CD4-positive, alpha-beta T cell treated with Interleukin-10 for 1 hour (primary cell): ENCODE results near the gene OTX1.
"Not testable (repeated sequence)": the region's sequence is repeated elsewhere in the genome, so short reads cannot be mapped to it uniquely, and the experiment has no call there.

Experiments
- DNase-seq: peaks from one replicate; pipeline ENCODE4 v3.0.0-alpha.2; 2020

Gene OTX1

DNA sequence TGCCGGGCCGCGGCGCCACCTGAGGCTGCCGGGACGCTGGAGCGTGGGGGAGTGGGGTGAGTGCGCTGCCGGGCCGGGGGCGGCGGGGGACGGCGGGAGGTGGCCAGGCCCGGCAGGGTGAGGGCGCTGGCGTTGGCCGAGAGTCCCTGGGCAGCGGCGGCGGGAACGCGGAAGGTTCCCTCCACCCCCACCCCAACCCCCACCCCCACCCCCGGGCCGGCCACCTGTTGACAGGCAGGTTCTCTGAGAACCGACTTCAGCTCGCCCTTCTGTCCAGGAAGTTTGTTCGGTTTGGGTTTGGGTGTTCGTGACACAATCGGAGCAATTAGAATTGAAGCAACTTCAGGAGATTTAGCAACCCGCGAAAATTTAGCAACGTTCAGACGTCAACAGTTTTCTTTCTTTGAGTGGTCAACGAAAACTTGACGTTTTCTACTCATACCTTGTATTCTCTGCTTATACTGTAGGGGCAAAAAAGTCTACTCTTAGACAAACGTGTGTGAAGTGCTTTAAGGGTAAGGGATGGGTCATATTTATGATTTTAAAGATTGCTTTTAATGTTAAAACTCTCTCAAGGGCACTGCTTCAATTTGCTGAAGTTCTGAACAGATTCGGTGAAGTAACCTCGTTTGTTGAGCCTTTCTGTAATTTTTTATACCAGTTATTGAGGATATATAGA, 9.3 kb downstream of the OTX1 start:
- DNase-seq = no peak

- DNase-seq = no peak
Measured at GRCh38 chr2:63060472-63060991, 9.9 kb downstream of the OTX1 start.

DNA sequence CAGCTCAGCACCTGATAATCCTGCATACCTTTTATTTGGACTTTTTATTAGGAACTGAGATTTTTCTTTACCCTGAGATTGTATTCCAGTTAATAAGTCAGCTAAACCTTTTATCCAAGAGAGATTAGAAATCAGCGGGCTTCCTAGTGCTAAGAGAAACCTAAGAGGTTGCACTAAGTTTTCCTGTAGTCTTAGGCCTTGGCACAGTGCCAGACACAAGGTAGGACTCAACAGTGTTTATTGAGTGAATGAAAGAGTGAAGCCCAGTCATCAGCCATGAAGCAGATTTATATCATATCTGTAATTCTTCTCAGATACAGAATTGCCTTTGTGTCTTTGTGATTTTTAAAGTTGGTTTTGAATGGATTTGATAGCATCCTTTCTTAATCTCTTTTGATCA, 13.6 kb downstream of the OTX1 start:
- DNase-seq = no peak

DNA sequence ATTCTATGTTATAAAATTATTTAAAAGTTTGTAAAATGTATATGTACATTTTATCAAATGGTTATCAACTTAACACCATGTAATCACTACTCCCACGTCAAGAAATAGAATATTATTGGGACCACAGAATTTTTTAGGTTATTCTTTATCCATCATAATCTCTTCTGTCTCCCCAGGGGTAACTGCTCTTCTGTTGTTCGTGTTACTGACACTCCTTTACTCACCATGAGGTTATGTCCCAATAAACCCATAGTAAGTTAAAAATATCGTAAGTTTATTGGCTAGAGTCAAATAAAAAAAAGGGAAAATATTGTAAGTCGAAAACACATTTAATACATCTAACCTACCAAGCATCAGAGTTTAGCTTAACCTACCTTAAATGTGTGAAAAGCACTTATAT, 14.0 kb downstream of the OTX1 start:
- DNase-seq = no peak

DNA sequence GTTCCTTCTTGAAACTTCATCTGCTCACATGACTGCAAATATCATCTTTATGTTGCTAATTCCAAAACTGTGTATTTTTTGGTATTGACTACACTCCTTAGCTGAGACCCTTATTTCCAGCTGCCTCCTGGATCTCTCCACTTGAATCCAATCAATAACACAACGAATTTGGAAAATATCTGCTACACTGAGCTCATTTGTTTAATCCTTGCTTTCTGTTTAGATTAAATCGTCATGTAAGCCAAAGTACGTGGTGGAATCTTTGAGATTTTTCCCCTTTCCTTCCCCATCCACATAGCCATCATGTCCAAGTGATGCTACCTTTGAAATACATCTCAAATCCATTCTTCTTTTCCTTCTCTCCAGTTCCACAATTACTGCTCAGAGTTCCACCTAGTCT, 15.6 kb downstream of the OTX1 start:
- no peak for DNase-seq

DNA sequence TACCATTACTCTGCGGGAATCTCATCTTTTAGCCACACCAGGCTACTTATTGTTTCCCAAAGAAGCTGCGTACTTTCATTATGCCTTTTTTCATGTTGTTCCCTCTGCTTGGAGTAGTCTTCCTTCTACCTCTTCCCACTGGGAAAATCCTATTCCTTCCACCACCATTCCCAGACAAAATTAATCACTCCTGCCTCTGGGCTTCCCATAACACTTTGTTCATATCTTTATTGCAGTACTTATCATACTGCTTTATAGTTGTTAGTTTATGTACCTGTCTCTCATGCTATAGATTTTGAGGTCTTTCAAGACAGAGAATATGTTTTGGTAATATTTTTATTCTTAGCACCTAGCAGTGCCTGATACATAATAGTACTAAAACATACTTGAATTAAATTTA, 16.2 kb downstream of the OTX1 start:
- DNase-seq = no peak

DNA sequence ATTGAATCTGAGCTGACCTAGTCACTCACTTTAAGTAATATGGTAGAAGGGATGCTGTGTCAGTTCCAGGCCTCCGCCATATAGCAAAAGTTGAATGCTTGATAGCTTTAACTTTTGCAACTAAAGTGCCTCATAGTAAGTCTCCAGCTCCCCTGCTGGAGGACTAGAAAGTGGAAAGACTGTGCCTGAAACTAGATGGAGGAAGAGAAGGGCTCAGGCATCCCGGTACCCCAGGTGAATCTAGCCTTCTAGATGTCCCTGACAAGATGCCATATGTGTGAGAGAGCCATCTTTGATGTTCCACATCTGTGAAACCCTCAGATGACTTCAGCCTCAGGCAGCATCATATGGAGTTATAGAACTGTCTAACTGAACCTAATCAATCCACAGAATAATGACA, 21.0 kb downstream of the OTX1 start:
- DNase-seq = no peak

- DNase-seq = no peak
Measured at GRCh38 chr2:63073994-63074393, 23.4 kb downstream of the OTX1 start.

DNA sequence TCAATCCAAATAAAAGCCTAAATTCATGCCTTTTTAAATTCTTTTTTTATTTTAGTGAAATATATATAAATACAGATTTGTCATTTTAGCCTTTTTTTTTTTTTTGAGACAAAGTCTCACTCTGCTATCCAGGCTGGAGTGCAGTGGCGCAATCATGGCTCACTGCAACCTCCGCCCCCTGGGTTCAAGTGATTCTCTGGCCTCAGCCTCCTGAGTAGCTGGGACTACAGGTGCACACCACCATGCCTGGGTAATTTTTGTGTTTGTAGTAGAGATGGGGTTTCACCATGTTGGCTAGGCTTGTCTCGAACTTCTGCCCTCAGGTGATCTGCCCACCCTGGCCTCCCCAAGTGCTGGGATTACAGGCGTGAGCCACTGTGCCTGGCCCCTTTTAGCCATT, 23.8 kb downstream of the OTX1 start:
- DNase-seq = not testable (repeated sequence)

- DNase-seq = no peak
Measured at GRCh38 chr2:63078852-63079606, 28.4 kb downstream of the OTX1 start.

- no peak for DNase-seq
Measured at GRCh38 chr2:63081404-63081803, 30.8 kb downstream of the OTX1 start.

GRCh38 chr2:63086687-63087086, 36.1 kb downstream of the OTX1 start:
- DNase-seq = no peak

- DNase-seq = no peak
Measured at GRCh38 chr2:63092401-63092800, 41.8 kb downstream of the OTX1 start.

DNA sequence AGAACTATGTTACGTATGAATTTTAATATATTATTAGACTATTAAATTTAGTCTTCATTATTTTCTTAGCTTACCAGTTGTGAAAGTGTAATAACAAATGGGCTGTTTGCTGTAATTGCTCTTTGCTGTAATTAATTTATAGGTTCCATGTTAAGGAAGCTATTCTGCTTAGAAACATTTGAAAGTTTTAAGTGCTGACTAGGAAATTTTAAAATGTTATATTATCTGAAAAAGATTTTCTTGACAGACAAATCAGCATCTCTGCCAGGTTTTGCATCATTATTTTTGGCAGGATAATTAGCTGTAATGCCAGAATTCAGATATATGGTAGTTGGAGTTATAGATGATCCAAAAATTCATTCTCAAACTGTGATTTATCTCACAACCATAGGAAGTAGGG, 42.2 kb downstream of the OTX1 start:
- DNase-seq = no peak

DNA sequence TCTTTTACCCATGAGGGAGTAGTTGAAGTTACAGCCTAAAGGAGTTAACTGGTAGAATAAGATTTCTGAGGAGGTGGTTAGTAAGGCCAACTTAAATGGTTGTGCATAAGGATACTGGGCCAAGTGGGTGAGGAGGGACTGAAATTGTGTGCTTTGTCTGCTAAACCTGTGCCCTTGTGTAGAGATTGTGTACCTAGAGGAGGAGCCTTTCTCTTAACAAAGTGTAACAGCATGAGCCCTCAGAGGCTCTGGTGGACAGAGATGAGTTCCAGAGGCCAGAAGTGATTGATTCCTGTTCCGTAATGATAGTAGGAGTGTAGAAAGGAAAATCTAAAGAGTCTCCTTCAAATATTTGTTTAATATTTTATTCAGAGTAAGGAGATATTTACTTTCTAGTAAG, 42.9 kb downstream of the OTX1 start:
- DNase-seq = no peak

DNA sequence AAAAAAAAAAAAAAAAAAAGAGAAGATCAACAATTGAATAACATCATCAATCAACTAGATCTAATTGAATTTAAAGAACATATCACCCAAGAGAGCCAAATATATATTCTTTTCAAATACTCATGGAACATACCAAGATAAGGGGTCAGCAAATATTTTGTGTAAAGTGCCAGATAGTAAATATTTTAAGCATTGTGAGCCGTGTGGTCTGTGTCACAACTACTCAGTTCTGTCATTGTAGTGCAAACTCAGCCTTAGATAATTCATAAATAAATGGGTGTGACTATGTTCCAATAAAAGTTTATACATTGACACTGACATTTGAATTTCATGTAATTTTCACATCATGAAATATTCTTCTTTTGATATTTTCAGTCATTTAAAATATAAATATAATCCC, 45.9 kb downstream of the OTX1 start:
- DNase-seq = no peak

DNA sequence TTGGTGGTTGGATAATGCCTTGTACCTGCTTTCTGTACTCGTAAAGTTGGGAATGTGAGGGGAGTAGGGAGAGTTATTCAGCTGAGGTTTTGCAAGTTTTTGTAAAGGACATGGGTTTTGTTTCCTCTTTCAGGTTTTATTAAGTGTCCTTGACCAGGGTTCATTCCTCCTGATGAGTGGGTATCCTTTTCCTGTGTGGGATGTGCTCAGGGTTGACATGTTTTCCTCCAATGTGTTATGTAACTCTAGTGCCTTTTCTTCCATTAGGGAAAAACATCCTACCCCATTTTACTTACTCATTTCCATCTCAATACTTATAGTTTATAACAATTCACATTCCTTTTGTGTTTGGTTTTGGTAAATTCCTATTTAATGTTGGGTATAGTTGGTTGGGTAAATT, 48.4 kb downstream of the OTX1 start:
- DNase-seq = no peak

DNA sequence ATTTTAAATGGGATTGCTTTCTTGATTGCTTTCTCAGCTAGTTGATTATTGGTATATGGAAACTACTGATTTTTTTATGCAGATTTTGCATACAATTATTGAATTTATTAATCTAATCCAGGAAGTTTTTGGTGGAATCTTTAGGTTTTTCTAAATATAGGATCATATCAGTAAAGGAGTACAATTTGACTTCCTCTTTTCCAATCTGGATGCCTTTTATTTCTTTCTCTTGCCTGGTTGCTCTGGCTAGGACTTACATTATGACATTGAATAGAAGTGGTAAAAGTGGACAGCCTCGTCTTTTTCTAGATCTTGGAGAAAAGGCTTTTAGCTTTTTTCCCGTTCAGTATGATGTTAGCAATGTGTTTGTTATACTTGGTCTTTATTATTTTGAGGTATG, 51.3 kb downstream of the OTX1 start:
- DNase-seq = no peak

- no peak for DNase-seq
Measured at GRCh38 chr2:63104482-63104881, 53.9 kb downstream of the OTX1 start.
